Neuronal stem cell (in vitro differentiated cells): ENCODE results near the gene NAP1L5.

Experiments
- DNase-seq: peaks from one replicate; pipeline ENCODE4 v3.0.0-alpha.2; 2013; ENCODE audit warnings: low spot score
- H2AFZ ChIP-seq: one replicate; pipeline ENCODE4 v1.6.1; 2013; ENCODE audit warnings: mild to moderate bottlenecking, low read length, inconsistent platforms
- H2AK5ac ChIP-seq: 2 replicates; pipeline ENCODE4 v1.6.1; 2013; ENCODE audit warnings: low read depth, mild to moderate bottlenecking, inconsistent platforms, low read length, moderate library complexity, mixed read lengths
- H2BK120ac ChIP-seq: 2 replicates; pipeline ENCODE4 v1.6.1; 2013; ENCODE audit warnings: low read depth, mild to moderate bottlenecking, inconsistent platforms, low read length, moderate library complexity, mixed read lengths
- H2BK12ac ChIP-seq: one replicate; pipeline ENCODE4 v1.6.1; 2013; ENCODE audit warnings: low read length, inconsistent platforms
- H2BK15ac ChIP-seq: 2 replicates; pipeline ENCODE4 v1.6.1; 2013; ENCODE audit warnings: mild to moderate bottlenecking, low read length, inconsistent platforms, mixed read lengths
- H2BK5ac ChIP-seq: one replicate; pipeline ENCODE4 v1.6.1; 2013; ENCODE audit warnings: inconsistent platforms, mild to moderate bottlenecking, low read length, moderate library complexity
- H3K14ac ChIP-seq: one replicate; pipeline ENCODE4 v1.6.1; 2013; ENCODE audit warnings: low read length, inconsistent platforms
- H3K18ac ChIP-seq: 2 replicates; pipeline ENCODE4 v1.6.1; 2013; ENCODE audit warnings: low read length, inconsistent platforms
- H3K23ac ChIP-seq: 2 replicates; pipeline ENCODE4 v1.6.1; 2013; ENCODE audit warnings: low read depth, mild to moderate bottlenecking, mixed read lengths, low read length, inconsistent platforms; ENCODE audit not compliant: poor library complexity
- H3K27ac ChIP-seq: replicated peaks from 3 replicates; pipeline ENCODE4 v1.5.1; 2013; ENCODE audit warnings: low read length, inconsistent platforms
- H3K27me3 ChIP-seq, 3 experiments: 2 replicates each; pipeline ENCODE4 v1.6.1; 2013; ENCODE audit warnings: low read length in 3 of 3, mild to moderate bottlenecking in 2 of 3, inconsistent platforms in 1 of 3, low read depth in 1 of 3, mixed read lengths in 1 of 3, moderate library complexity in 1 of 3; ENCODE audit not compliant: control insufficient read depth in 3 of 3, insufficient read depth in 3 of 3
- H3K36me3 ChIP-seq, 2 donors: replicated peaks in 1 of 2; 2 replicates each; pipeline ENCODE4 v1.6.1; 2013; ENCODE audit warnings: low read length in 2 of 2; ENCODE audit not compliant: control insufficient read depth in 2 of 2, insufficient read depth in 2 of 2
- H3K4ac ChIP-seq: 2 replicates; pipeline ENCODE4 v1.6.1; 2013; ENCODE audit warnings: inconsistent platforms, mild to moderate bottlenecking, low read length, moderate library complexity
- H3K4me1 ChIP-seq, 2 donors: 1 replicate in 1 of 2; 2 replicates in 1 of 2; pipeline ENCODE4 v1.6.1; 2013; ENCODE audit warnings: low read length in 2 of 2, low read depth in 1 of 2; ENCODE audit not compliant: control insufficient read depth in 2 of 2, insufficient read depth in 1 of 2
- H3K4me2 ChIP-seq: one replicate; pipeline ENCODE4 v1.6.1; 2013; ENCODE audit warnings: mild to moderate bottlenecking, low read length, inconsistent platforms; ENCODE audit not compliant: insufficient read depth, poor library complexity, severe bottlenecking
- H3K4me3 ChIP-seq, 2 donors: 2 replicates each; pipeline ENCODE4 v1.5.1; 2013; ENCODE audit warnings: low read length in 2 of 2, mild to moderate bottlenecking in 2 of 2, inconsistent platforms in 1 of 2, moderate library complexity in 1 of 2
- H3K79me1 ChIP-seq: one replicate; pipeline ENCODE4 v1.6.1; 2013; ENCODE audit warnings: low read depth, mild to moderate bottlenecking, inconsistent platforms, low read length, moderate library complexity
- H3K9ac ChIP-seq: one replicate; pipeline ENCODE4 v1.6.1; 2013; ENCODE audit warnings: mild to moderate bottlenecking, low read depth, low read length, inconsistent platforms; ENCODE audit not compliant: poor library complexity
- H3K9me3 ChIP-seq, 2 donors: replicated peaks in 1 of 2; 2 replicates each; pipeline versions ENCODE3 to v1.6.1; 2013; ENCODE audit warnings: low read length in 2 of 2, mild to moderate bottlenecking in 2 of 2, inconsistent platforms in 1 of 2, low read depth in 1 of 2, mixed read lengths in 1 of 2, moderate library complexity in 1 of 2; ENCODE audit not compliant: control insufficient read depth in 2 of 2, insufficient read depth in 1 of 2
- H4K8ac ChIP-seq: one replicate; pipeline ENCODE4 v1.6.1; 2013; ENCODE audit warnings: low read depth, mild to moderate bottlenecking, inconsistent platforms, low read length, moderate library complexity
- H4K91ac ChIP-seq: one replicate; pipeline ENCODE4 v1.6.1; 2013; ENCODE audit warnings: low read length, low read depth, mild to moderate bottlenecking, inconsistent platforms; ENCODE audit not compliant: poor library complexity
- WGBS, 2 donors: extraction: QIAGEN DNeasy Blood & Tissue Kit; methylation state at CpG; one replicate each; pipeline ENCODE4 v1.1.7; 2013; ENCODE audit warnings: missing lambda C conversion rate in 2 of 2, mixed read lengths in 1 of 2; ENCODE audit not compliant: insufficient read length in 2 of 2, insufficient replicate concordance in 1 of 2; ENCODE audit errors: extremely low coverage in 2 of 2; 5-methylcytosine and 5-hydroxymethylcytosine counted together

Gene NAP1L5

DNA sequence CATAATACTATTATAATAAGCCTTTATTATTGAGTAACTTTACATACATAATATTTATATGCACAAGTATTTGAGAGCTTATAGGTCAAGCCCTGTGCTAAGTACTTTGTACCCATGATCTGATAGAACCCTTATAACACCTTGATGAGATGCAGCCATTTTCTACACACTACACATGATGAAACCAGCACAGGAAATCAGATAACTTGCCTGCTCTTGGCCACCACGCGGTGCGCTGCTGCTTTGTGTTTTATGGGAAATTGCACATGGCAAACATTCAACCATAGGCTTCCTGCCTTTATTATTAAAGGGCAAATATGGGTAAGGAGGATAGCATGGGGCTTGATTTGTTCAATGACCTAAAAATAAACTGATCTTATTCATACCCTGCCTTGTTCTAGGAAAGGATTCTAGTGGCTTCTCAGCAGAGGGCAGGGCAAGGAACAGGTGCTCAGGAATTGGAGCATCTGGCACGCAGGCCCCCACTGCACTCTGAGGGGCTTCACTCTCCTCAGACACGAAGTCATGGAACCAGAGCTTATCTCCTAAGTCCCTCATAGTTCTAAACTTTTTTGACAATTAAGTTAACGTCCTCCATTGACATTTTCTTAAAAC, 31.6 kb upstream of the NAP1L5 start:
- Histone ChIP-seq H3K18ac (no peak overlapping the region), H3K4me1 (no peaks in the 10 kb centered on the region), H3K4me2 (no peak overlapping the region), H3K36me3 (peaks cover 13 to 60% of the 10 kb centered on the region in 2 donors), H3K4me3 (no peak overlapping the region), H3K79me1 (no peaks in the 10 kb centered on the region), H3K27ac (no peak overlapping the region), H2AK5ac (no peak overlapping the region), H2BK12ac (no peak overlapping the region), H4K8ac (no peak overlapping the region), H3K27me3 (no peaks in the 10 kb centered on the region), H3K4ac (no peak overlapping the region), H3K9me3 (no peaks in the 10 kb centered on the region), H4K91ac (no peak overlapping the region), H3K23ac (no peak overlapping the region), H2BK5ac (no peak overlapping the region), H2BK15ac (no peak overlapping the region), H2AFZ (no peak overlapping the region), H2BK120ac (no peak overlapping the region), H3K14ac (no peak overlapping the region), H3K9ac (no peak overlapping the region)
- no peak for DNase-seq
- WGBS, 2 donors = no CpG with 5 or more reads among the region's 6 CpGs

DNA sequence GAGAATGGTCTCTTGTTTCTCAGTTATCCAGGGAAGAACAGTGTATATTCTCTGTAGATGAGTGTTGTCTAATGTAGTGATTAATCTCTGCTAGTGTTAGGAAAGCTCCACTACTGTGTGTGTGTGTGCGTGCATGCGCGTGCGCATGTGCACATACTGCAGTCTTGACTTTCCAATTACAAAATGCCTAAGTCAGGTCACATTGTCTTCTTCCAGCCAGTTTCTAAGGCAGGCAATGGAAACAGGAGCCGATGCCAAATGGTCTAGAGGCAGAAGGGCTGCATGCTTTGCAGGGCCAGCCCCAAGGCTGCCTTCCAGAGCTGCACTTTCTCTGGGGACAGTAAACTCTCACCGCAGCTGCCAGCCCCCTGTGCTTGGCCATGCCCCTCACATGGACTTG, 30.5 kb upstream of the NAP1L5 start:
- Histone ChIP-seq H3K4me3 (no peak overlapping the region), H2BK12ac (no peak overlapping the region), H3K14ac (no peak overlapping the region), H3K27ac (no peak overlapping the region), H4K8ac (no peak overlapping the region), H3K36me3 (peaks cover 13 to 60% of the 10 kb centered on the region in 2 donors), H2BK120ac (no peak overlapping the region), H3K79me1 (no peaks in the 10 kb centered on the region), H3K23ac (no peak overlapping the region), H3K4me1 (peaks cover 0 to 1% of the 10 kb centered on the region in 2 donors), H3K18ac (no peak overlapping the region), H3K4me2 (no peak overlapping the region), H3K4ac (no peak overlapping the region), H2BK5ac (no peak overlapping the region), H2AK5ac (no peak overlapping the region), H2BK15ac (no peak overlapping the region), H4K91ac (no peak overlapping the region), H3K9ac (no peak overlapping the region), H3K27me3 (no peaks in the 10 kb centered on the region), H2AFZ (no peak overlapping the region), H3K9me3 (no peaks in the 10 kb centered on the region)
- WGBS, 2 donors = no CpG with 5 or more reads among the region's 6 CpGs
- no peak for DNase-seq

DNA sequence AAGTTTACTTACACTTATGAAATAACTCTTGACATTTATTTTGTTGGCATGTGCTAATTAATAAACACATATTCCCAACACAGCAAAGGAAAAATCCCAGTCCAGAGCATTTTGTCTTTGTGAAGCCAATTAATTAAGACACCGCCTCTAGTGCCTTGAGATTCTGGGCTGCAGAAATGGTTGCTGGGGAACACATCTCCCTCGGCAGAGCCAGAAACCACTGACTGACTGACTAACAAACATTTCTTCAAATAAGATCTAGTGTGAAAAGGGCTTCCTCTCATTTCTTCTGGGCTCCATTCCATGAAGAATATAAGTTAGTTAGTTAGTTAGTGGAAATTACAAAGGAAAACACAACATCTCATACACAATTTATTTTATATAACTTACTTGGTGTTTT, 28.4 kb upstream of the NAP1L5 start:
- Histone ChIP-seq H3K79me1 (no peaks in the 10 kb centered on the region), H3K23ac (no peak overlapping the region), H3K9me3 (no peaks in the 10 kb centered on the region), H3K4ac (no peak overlapping the region), H2AK5ac (no peak overlapping the region), H3K18ac (no peak overlapping the region), H3K4me2 (no peak overlapping the region), H3K27ac (no peak overlapping the region), H3K27me3 (no peaks in the 10 kb centered on the region), H4K91ac (no peak overlapping the region), H3K4me1 (peaks cover 0 to 1% of the 10 kb centered on the region in 2 donors), H2BK5ac (no peak overlapping the region), H4K8ac (no peak overlapping the region), H3K4me3 (no peak overlapping the region), H2BK15ac (no peak overlapping the region), H3K14ac (no peak overlapping the region), H3K36me3 (peaks cover 12 to 51% of the 10 kb centered on the region in 2 donors), H2BK12ac (no peak overlapping the region), H3K9ac (no peak overlapping the region), H2AFZ (no peak overlapping the region), H2BK120ac (no peak overlapping the region)
- DNase-seq = no peak
- no CpG with 5 or more reads among the region's 2 CpGs for WGBS, 2 donors

DNA sequence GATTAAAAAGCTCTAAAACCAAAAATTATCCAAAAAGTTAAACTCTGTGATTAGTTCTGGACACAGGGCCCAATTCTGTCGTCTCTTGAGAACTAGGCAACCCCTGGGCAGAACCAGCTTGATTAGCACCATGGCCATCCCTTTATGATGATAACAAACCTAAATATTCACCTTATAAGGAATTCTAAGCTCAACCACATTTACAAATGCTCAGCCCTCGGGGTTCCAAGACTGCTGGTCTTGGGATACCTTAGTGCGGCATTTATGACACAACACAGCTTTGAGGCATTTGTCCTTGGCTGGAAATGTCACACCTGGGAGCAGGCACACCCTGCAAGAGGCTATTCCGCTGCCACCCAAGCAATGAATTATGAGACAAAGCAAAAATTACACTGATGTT, 27.5 kb upstream of the NAP1L5 start:
- no peaks in the 10 kb centered on the region for H3K79me1 ChIP-seq
- peaks cover 11 to 46% of the 10 kb centered on the region in 2 donors for H3K36me3 ChIP-seq
- no peak overlapping the region for H3K4me2 ChIP-seq
- H4K8ac ChIP-seq = no peak overlapping the region
- H4K91ac ChIP-seq = no peak overlapping the region
- no peak overlapping the region for H3K18ac ChIP-seq
- no peak overlapping the region for H2BK15ac ChIP-seq
- H3K4ac ChIP-seq = no peak overlapping the region
- no peak overlapping the region for H2AK5ac ChIP-seq
- no peak overlapping the region for H2BK5ac ChIP-seq
- no peak for DNase-seq
- H3K27ac ChIP-seq = no peak overlapping the region
- H2AFZ ChIP-seq = no peak overlapping the region
- H3K9ac ChIP-seq = no peak overlapping the region
- no peak overlapping the region for H2BK120ac ChIP-seq
- no peaks in the 10 kb centered on the region for H3K27me3 ChIP-seq
- H3K23ac ChIP-seq = no peak overlapping the region
- WGBS, 2 donors = no CpG with 5 or more reads among the region's 4 CpGs
- no peak overlapping the region for H3K14ac ChIP-seq
- no peak overlapping the region for H3K4me3 ChIP-seq
- H2BK12ac ChIP-seq = no peak overlapping the region
- peaks cover 0 to 1% of the 10 kb centered on the region in 2 donors for H3K4me1 ChIP-seq
- peaks cover 0 to 3% of the 10 kb centered on the region in 2 donors for H3K9me3 ChIP-seq
